Ovary (tissue), 9 donors: ENCODE measurements around the gene ALPK1. TPM values are rescaled to one million over a fixed set of nuclear protein-coding genes. Genes with fewer than 3 reads are reported as not detected.

Experiments used
- DNase-seq, 5 donors: peaks; one replicate each; pipeline ENCODE4 v3.0.0-alpha.2; 2019 to 2020
- H3K27ac ChIP-seq, 2 donors: fragments of 200-600 bp; one replicate each; pipeline versions ENCODE4 v1.5.1 to v1.8.0; 2019 to 2022
- H3K27me3 ChIP-seq: fragments of 200-600 bp; one replicate; pipeline ENCODE4 v1.8.0; 2022
- H3K36me3 ChIP-seq: fragments of 200-600 bp; sonication (generic); one replicate; pipeline ENCODE4 v1.5.1; 2019
- H3K4me1 ChIP-seq: one replicate; pipeline ENCODE4 v1.8.1; 2013; ENCODE audit warnings: mild to moderate bottlenecking, moderate library complexity; ENCODE audit not compliant: insufficient read depth
- H3K4me3 ChIP-seq: fragments of 200-600 bp; sonication (generic); one replicate; pipeline ENCODE4 v1.5.1; 2017
- H3K9me3 ChIP-seq, 2 donors: fragments of 200-600 bp in 1 of 2; sonication (generic) in 1 of 2; one replicate each; pipeline versions ENCODE4 v1.5.1 to v1.8.1; 2013 to 2019; ENCODE audit warnings: mild to moderate bottlenecking in 1 of 2, moderate library complexity in 1 of 2
- EP300 ChIP-seq: sonication (generic); formaldehyde crosslinking; IDR thresholded peaks from one replicate; pipeline ENCODE4 v1.6.1; 2017; ENCODE audit warnings: antibody characterized with exemption
- POLR2A ChIP-seq: fragments of 450-650 bp; IDR thresholded peaks from one replicate; pipeline ENCODE4 v1.6.1; 2017; ENCODE audit warnings: antibody characterized with exemption, mild to moderate bottlenecking, moderate library complexity
- WGBS, 3 donors: extraction: QIAGEN DNeasy Blood & Tissue Kit in 1 of 3; methylation state at CpG; one replicate each; pipeline versions ENCODE4 v1.1.5 to v1.1.7; 2013 to 2017; 5-methylcytosine and 5-hydroxymethylcytosine counted together
- intact Hi-C, 4 donors: fragments of 100-400 bp; cut with DNase I; formaldehyde crosslinking; loops; one replicate each; pipeline versions ENCODE4 v1.11.0 to v1.15.1; 2022 to 2023
- polyA plus RNA-seq, 2 donors: library from polyadenylated mRNA; stranded (reverse); fragments of 200-250 nt in 1 of 2; fragments of 350-450 nt in 1 of 2; fragmentation: Illumina TruSeq in 1 of 2; extraction: RNeasy Lipid Tissue Mini Kit (QIAGEN cat#74804) in 1 of 2; gene quantifications; one replicate each; pipeline ENCODE4 v1.2.3, GENCODE V29; 2013 to 2014
- total RNA-seq, 7 donors: library from RNA; depleted of rRNA in 2 of 7; stranded (reverse); fragments of >200 nt in 2 of 7; fragmentation: NEBNext Ultra II Directional in 3 of 7; extraction: Animal tissue kit (Norgen Biotek cat#: 25700) in 3 of 7; gene quantifications; one replicate each; pipeline versions ENCODE4 v1.1.0 to v1.2.4, GENCODE V29; 2016 to 2023
- TF ChIP-seq, protein P1 (sequence below), 3 donors: fragments of 450-650 bp in 2 of 3; fragments of 200-600 bp in 1 of 3; IDR thresholded peaks; one replicate each; pipeline versions ENCODE4 v1.5.1 to v1.8.0; 2016 to 2022; ENCODE audit warnings: antibody characterized with exemption in 3 of 3, mild to moderate bottlenecking in 1 of 3
- donor health status: DM: no; HTN: no; CAD: no; lungs with moderate emphysema.
- donor health status: DM: no; HTN: no; CAD: no.
- donor health status: Bipolar disorder and iron deficiency.
- donor health status: DM: yes; HTN: yes; CAD: no.
- donor health status: DM: no; HTN: no; CAD: no.
- donor health status: DM: yes; HTN: yes; CAD: no.

ALPK1 gene
- total and polyA plus RNA-seq, 9 donors, result 6.8 to 33.6 (median 21.3) TPM

DNA sequence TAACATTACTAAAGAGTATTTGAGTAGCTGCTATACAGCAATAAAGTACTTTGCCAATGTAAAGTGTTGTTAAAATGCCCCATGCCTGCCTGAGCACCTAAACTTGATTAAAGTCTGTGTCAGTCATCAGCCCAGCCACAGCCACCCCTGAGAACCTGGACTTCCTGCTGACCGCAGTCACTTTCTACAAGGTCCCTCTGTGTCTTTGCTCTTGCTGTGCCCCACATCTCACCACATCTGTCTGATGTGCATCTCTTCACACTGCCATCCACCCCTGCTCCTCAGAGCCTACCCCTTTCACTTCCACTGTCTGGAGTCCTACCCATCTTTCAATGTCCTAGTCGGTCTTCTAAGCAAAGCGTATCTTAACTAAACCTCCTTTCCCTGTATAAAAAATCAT lies 25.7 kb downstream of the ALPK1 start:
- no peaks in the 10 kb centered on the region for H3K27me3 ChIP-seq
- no peak overlapping the region for H3K4me3 ChIP-seq
- intact Hi-C loops, result no loop called here
- no peaks in the 10 kb centered on the region for H3K36me3 ChIP-seq
- no peaks in the 10 kb centered on the region for H3K9me3 ChIP-seq
- no peak overlapping the region for H3K27ac ChIP-seq
- no peak for TF ChIP-seq EP300
- no peak for TF ChIP-seq POLR2A
- TF ChIP-seq, protein P1, sequence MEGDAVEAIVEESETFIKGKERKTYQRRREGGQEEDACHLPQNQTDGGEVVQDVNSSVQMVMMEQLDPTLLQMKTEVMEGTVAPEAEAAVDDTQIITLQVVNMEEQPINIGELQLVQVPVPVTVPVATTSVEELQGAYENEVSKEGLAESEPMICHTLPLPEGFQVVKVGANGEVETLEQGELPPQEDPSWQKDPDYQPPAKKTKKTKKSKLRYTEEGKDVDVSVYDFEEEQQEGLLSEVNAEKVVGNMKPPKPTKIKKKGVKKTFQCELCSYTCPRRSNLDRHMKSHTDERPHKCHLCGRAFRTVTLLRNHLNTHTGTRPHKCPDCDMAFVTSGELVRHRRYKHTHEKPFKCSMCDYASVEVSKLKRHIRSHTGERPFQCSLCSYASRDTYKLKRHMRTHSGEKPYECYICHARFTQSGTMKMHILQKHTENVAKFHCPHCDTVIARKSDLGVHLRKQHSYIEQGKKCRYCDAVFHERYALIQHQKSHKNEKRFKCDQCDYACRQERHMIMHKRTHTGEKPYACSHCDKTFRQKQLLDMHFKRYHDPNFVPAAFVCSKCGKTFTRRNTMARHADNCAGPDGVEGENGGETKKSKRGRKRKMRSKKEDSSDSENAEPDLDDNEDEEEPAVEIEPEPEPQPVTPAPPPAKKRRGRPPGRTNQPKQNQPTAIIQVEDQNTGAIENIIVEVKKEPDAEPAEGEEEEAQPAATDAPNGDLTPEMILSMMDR (IDR thresholded peaks at IDR 0.05), result no peak
- WGBS, 3 donors, result 96 to 99% (median 98%) methylated on average over 3 of the region's 3 CpGs
- H3K4me1 ChIP-seq, result no peaks in the 10 kb centered on the region
- DNase-seq, result no peak

DNA sequence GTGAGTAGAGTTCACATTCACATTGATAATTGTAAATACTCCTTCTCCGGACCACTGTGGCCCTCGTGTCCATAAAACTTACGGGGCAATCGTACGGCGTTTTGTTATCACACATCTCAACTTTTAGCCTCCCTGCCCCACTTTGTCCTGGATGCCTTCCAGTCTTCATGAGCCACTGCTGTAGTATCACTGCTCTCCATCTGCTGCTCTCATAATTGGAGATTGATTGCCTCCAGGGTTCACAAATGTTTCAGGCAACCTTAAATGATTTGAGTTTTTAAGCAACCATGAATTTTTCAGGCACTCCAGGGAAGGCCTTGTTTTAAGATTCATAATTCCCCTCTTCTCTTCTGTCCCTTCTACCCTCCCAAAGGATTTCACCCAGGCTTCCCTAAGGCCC lies 28.4 kb downstream of the ALPK1 start:
- no peak for DNase-seq
- Histone ChIP-seq H3K27ac (no peak overlapping the region), H3K36me3 (no peaks in the 10 kb centered on the region), H3K9me3 (no peaks in the 10 kb centered on the region), H3K4me1 (no peaks in the 10 kb centered on the region), H3K27me3 (no peaks in the 10 kb centered on the region), H3K4me3 (no peak overlapping the region)
- intact Hi-C loops, result no loop called here
- TF ChIP-seq, protein P1 (IDR thresholded peaks at IDR 0.05), result no peak
- no peak for TF ChIP-seq POLR2A
- no peak for TF ChIP-seq EP300
- 89 to 93% (median 90%) methylated on average over 6 of the region's 6 CpGs for WGBS, 3 donors

DNA sequence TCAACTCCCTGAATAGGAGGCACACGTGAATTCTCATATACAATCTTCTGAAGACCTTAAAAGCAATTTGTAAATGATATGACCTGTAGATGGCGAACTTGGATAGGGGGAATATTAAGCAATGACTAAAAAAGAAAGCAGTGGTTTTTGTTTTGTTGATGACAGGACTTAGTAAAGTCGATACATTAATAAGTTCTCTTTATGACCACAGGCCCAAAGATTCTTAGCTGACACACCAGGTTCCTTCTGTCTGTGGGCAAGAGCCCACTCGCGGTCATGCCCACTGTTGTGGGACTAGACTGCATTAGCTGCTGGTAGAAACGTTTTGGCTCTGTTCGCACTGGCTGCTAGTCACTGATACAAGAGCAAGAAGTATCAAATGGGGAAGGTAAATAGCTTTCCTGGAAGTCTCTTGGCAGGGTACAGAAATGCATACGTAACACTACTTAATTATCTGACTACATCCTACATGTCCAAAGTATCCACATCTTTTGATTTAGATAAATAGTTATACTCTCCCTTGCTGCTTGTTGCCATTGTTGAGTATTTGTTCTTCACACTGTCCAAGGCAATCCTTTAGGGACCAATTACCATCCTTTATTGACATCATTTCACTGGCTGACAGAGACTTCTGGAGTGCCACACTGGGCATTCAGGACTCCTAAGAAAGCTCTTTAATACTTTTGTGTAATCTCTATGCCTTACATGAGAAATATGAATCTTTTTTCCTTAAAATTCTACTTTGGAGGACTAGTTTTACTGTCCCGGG lies 31.0 kb downstream of the ALPK1 start:
- Histone ChIP-seq H3K27me3 (no peaks in the 10 kb centered on the region), H3K36me3 (no peaks in the 10 kb centered on the region), H3K27ac (no peak overlapping the region), H3K4me1 (no peaks in the 10 kb centered on the region), H3K4me3 (no peak overlapping the region), H3K9me3 (no peaks in the 10 kb centered on the region)
- intact Hi-C loops, result no loop called here
- no peak for DNase-seq
- 63 to 73% (median 67%) methylated on average over 9 of the region's 9 CpGs for WGBS, 3 donors
- TF ChIP-seq POLR2A (no peak), EP300 (no peak)
- TF ChIP-seq, protein P1 (IDR thresholded peaks at IDR 0.05), result no peak

DNA sequence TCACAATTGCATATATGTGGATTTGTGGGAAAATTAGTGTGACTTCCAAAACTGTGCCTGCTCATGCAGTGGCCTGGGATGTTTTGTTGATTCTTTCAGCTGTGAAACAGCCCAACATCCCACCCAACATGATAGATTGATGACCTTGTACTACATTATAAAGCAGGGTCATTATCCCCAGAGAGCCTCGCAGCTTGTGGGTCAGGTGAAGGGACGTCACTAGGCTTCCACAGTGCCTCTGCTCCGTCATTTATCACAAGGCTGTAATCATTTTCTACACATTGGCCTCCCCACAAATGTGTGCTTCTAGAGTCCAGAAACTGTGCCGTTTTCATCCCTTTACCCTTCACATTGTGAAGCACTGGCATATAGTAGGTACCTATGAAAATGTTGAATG lies 31.6 kb downstream of the ALPK1 start:
- WGBS, 3 donors, result 93 to 95% (median 94%) methylated on average over 4 of the region's 4 CpGs
- H3K9me3 ChIP-seq, result no peaks in the 10 kb centered on the region
- H3K4me3 ChIP-seq, result no peak overlapping the region
- no peak overlapping the region for H3K27ac ChIP-seq
- H3K36me3 ChIP-seq, result no peaks in the 10 kb centered on the region
- H3K4me1 ChIP-seq, result no peaks in the 10 kb centered on the region
- TF ChIP-seq, protein P1 (IDR thresholded peaks at IDR 0.05), result no peak
- no peak for TF ChIP-seq EP300
- TF ChIP-seq POLR2A, result no peak
- intact Hi-C loops, result no loop called here
- DNase-seq, result no peak
- no peaks in the 10 kb centered on the region for H3K27me3 ChIP-seq
